Middle frontal gyrus (tissue), 1 donor: ENCODE results near the gene MRPL2.
A peak's percentile ranks its signal among the peaks of the same experiment; 100 is the strongest.

Source experiments
- DNase-seq: peaks from one replicate; pipeline ENCODE4 v3.0.0-alpha.2; 2015; ENCODE audit warnings: low spot score; ENCODE audit errors: extremely low spot score

Gene MRPL2

DNA sequence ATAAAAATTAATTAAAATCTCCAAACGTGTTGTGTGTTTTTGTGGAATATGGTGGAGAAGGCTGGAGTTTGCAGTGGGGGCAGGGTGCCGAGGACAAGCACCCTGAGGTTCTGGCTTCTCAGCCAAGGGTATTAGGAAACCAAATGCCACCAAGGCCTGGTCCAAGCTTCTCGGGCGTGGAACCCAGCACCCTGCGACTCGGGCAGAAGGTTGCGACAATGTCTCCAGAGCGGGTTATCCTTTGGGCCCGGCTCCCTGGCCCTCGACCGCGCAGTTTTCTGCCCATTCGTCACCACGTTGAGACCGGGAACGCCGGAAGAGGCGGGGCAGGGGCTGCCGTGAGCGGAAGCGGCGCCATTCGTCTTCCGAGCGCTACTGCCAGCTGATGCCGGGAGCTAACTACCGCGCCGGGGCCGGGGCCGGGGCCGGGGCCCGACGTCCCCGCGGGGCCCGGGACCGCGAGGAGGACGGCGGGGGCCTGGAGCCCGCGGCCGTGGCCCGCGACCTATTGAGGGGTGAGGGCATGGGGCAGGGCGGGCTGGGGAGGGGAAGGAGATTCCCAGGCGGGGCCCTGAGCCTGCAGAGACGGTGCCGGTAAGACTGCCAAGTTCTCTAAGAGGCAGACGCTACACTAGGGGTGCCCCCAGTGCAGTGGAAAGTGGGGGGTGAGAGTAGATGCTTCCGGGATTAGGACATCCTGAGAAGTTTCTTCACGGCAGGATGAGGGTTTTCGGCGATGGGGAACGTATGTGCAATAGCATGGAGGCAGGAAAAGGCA lies 37.8 kb downstream of the MRPL2 start, which contains the start of gene RRP36:
Gene RRP36 (plus strand): TSS at position 354 of the 778 bp plus-strand sequence. CDS start 32 bp downstream, at position 386.
- peak; percentile 62 for DNase-seq

DNA sequence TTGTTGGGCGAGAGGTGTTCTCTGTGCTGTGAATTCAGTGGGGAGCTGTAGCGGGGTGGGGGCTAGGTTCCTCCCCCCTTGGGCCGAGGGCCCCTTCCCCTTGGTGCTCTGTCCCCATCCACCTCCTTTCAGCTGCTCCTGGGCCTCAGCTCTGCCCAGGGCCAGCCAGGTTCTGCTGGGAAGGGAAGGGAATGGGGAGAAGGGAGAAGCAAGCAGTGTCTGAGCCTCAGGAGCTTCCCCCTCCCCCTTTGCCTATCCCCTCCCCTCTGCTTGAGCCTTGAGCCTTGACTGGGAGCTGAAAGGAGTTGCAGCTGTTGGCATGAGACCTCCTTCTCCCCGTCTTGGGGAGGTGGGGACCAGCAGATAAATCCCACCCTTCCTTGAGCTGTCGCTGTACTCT lies 38.4 kb downstream of the MRPL2 start:
- no peak for DNase-seq

DNA sequence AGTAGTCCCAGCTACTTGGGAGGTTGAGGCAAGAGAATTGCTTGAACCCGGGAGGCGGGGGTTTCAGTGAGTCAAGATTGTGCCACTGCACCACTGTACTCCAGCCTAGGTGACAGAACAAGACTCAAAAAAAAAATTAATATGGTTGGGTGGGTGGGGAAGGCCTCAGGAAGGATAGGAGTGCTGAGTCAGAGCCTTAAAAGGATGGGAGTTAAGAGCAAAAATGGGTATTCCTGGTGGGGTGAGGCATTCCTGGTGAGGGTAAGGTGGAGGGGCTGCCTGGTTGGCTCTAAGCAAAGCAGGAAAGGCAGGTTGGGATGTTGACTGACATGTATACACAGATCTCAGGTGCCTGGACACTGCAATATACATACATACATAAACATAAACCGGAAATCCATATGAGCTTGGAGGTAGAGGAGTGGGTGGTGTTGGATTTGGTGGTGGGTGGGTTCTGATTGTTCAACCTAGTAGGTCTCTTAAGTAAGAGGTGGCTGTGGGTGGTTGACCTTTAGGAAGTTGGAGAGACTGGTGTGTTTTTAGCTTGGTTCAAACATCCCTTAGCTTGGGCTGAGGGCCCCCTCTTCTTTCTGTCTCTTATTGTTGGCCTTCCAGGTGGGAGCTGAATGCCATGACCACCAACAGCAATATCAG lies 39.1 kb downstream of the MRPL2 start:
- DNase-seq: no peak

DNA sequence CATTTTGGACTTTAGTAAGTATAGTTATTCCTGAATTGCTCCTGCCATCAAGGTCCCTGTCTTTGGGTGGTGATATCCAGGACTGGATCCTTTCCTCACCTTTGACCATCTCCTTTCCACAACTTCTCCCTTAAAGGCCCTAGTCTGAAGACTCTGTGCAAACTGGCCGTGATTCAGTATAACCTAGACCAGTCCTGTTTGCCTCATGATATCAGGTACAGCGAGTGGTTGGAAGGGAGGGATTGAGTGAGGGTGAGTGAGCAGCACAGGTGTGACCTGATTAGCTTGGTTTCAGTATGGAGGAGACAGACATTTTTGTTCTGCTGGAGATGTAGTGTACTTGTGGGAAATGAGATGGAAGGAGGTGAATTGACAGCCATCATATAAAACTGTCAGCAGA lies 40.1 kb downstream of the MRPL2 start:
- DNase-seq: no peak

DNA sequence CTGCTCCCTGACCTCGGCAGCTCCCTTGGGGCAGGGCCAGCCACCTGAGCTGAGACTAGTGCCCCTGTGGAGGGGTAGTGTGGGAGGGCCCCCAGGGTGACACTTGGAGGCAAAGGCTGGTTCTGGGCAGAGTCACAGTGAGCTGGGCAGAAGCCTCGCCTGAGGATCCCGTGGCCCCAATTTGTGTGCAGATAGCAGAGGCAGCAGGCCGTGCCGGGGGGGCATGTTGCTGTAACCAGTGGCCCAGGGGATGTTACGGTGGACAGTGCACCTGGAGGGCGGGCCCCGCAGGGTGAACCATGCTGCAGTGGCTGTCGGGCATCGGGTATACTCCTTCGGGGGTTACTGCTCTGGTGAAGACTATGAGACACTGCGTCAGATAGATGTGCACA lies 42.3 kb downstream of the MRPL2 start:
- DNase-seq: no peak

DNA sequence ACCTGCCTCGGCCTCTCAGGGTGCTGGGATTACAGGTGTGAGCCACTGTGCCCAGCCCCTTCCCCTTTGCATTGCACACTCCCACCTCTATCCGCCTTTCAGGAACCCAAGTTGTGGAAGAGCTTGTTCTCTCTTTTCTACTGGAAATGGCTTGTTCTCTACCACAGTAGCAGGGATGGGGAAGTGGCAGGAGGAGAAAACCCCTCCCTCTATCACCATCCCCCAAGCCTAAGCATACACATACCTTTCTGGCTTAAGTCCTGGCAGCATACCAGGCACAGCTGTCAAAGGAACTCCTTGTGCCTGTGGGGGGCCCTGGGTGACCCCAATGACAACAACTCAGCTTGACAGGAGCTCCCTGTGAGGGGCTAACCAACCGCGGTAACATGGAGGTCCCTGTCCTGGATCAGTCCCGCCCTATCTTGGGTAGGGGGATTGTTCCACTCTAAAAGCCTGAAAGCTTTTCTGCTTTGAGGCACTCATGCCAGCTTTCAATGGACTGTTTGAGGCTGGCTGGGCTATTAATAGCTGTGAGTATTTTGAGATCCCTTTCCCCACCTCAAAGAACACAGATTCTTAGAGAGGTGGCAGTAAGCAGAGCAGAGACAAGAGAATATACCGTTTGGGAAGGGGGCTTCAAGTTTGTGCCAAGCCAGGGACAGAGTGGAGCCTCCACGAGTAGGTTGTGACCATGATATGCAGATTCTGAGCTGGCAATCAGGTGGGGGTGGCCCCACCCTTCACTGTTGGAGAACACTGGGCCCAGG lies 42.9 kb downstream of the MRPL2 start:
- DNase-seq: no peak

DNA sequence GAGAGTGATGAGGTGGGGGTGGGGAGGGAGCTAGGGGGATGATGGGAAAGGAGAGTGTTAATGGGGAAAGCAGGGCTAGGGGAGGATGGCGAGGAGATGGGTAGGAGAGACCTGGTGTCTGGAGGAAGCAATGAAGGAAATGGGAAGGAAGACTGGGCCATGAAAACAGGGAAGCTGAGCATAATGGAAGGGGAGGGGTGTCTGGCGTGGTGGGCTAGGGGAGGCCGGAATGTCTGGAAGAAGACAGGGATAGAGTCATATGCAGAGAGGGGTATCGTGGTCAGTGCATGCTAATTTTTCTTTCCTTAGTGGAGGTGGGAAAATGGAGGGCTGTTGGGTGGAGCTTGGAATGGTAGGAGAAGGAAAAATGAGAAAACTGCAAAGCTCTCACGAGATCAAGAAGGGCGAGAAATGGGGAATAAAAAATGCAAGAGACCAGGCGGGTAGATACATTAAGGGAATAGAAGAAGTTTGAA lies 44.8 kb downstream of the MRPL2 start:
- DNase-seq: no peak

DNA sequence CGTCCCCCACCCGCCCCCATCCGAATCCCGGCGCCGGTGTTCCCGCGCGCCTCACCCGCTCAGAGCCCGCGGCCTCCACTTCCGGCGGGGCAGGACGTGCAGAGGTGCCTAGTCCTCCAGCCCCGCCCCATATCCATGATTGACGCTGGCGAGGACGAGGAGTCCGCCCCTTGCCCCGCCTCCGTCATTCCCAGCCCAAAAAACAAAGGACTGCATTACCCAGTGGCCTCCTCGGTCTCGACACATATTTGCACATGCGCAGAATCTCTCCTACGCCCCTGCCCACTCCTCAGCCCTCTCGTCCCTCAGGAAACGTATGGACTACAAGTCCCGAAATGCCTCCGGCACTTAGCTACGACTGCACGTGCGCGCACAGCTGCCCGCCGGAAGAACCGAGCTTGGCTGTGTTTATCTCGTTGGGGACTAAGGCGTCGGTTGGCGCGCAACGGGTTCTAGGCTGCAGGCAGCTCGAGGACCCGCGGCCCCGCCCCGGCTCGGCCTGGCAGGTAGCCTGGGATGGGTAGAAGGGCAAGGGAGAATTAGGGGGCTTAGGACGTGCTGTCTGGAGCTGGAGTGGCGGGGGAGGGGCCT lies 45.3 kb downstream of the MRPL2 start, which contains the start of the genes KLHDC3 and MEA1:
Gene KLHDC3 (plus strand): TSS at position 407 of the 591 bp plus-strand sequence. CDS start 2,944 bp downstream, outside the sequence.
Gene MEA1 (minus strand): TSS at position 104 of the 591 bp plus-strand sequence. CDS start 133 bp downstream, outside the sequence.
- peak; percentile 98 for DNase-seq

DNA sequence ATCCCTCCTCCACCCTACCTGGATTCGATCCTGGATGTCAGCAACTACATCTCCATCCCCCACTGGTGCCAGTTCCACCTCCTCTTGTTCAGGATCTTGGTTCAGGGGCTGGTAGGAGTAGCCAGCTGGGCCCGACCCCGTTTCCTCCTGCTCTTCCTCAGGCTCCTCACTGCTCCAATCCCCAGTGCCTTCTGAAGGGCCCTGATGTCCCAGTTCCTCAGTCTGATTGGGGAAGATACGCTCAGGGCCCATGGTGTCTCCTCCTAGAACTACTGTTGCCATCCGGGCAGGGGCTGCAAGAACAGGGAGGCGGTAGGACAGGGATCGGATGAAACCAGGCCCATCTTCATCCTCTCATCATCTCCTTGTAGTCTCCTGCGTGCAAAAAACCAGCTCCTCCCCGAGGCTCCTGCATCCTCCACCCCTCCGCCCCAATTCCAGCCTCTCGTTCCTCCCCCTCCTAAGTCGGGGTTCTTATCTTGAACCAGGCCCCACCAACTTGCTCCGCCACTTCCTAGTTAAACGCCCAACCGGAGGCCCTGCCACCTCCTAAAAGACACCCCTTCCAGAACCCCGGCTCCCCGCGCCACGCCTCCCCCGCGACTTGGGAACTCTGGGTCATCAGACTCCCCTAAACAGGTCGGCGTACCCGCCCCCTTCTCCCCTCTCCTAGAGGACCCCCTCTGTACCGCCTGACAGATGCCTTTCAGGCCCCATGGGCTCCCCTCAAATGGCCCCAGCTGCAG lies 46.0 kb downstream of the MRPL2 start:
- DNase-seq: no peak

DNA sequence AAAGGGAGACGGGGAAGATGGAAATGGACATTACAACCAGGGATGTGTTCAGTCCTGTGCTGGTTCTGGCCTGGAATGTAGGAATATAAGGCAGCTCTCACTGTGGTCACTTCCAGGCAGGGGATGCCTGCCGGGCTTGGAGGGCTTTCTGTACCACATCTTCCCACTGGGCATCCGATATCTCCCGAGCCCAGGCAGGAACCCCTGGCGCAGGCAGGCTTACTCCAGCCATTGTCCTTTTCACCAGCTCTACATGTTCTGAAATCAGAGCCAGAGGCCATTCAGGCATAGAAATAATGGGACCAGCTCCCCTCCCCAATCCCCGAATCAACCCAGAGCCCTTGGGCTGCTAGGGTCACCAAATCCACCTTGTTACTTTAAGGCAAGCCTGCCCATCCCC lies 46.9 kb downstream of the MRPL2 start:
- DNase-seq: no peak

DNA sequence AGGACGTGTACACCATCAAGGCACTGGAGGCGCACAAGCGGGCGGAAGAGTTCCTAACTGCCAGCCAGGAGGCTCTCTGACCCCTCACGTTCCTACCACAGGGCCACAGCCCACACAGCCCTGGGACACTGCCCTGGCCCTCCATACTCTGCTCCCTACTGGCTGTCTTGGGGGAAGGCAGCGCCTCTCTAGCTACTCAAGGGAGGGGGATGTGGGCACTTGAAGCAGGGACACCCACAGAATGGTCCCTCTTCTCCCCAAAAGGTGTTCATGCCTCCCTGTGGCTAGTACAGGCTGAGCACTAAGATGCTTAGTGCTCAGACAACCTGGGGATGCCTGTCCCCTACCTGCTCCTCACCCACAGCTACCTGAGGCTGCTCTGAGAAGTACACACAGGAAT lies 48.0 kb downstream of the MRPL2 start:
- no peak for DNase-seq

DNA sequence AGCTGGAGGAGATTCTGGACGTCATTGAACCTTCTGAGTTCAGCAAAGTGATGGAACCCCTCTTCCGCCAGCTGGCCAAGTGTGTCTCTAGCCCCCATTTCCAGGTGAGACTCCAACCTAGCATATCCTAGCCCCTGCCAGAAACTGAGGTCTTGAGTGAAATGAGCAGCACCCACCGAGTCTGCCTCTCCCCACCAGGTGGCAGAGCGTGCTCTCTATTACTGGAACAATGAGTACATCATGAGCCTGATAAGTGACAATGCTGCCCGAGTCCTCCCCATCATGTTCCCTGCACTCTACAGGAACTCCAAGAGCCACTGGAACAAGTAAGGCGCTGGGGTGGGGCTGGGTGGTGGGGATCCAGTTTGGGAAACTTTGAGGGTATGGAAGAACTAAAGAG lies 50.1 kb downstream of the MRPL2 start:
- DNase-seq: no peak

DNA sequence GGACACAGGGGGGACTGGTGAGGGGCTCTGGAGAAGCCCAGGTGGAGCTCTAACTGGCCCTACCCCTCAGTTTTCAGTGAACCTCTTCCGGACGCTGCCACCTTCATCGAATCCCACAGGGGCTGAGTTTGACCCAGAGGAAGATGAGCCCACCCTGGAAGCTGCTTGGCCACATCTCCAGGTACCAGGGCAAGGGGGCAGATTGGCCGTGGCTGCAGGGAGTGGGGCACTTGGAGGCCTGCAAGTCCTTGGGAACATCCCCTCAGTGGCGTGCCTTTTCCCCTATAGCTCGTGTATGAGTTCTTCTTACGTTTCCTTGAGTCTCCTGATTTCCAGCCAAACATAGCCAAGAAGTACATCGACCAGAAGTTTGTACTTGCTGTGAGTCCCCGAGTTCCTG lies 52.1 kb downstream of the MRPL2 start:
- no peak for DNase-seq

DNA sequence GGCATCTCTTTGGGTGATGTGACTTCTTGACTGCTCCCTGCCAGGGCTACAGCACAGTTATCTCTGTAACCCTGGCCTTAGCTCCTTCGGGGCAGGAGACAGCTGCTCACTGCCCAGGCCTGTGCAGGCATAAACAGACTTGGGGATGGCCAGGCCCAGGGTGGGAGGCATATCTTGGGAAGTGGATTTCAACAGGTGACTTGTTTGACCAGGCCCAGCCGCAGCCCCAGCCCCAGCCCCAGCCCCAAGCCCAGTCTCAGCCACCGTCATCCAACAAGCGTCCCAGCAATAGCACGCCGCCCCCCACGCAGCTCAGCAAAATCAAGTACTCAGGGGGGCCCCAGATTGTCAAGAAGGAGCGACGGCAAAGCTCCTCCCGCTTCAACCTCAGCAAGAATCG lies 53.0 kb downstream of the MRPL2 start:
- no peak for DNase-seq

DNA sequence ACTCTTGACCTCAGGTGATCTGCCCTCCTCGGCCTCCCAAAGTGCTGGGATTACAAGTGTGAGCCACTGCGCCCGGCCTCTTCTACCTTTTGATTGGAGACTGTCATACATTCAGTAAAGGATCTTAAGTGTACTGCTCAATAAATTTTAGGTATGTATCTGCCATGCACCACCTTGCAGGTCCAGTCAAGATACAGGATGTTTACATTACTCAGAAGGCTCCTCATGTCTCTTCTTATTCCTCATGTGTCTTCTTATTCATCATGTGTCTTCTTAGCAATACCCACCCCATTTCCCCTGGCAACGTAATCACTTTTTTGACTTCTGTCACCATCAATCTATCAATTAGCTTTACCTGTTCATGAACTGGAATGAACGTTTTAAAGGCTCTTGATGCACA lies 53.4 kb downstream of the MRPL2 start:
- DNase-seq: no peak
